ENCODE measurements around the gene TRIP13.

Gene TRIP13

DNA sequence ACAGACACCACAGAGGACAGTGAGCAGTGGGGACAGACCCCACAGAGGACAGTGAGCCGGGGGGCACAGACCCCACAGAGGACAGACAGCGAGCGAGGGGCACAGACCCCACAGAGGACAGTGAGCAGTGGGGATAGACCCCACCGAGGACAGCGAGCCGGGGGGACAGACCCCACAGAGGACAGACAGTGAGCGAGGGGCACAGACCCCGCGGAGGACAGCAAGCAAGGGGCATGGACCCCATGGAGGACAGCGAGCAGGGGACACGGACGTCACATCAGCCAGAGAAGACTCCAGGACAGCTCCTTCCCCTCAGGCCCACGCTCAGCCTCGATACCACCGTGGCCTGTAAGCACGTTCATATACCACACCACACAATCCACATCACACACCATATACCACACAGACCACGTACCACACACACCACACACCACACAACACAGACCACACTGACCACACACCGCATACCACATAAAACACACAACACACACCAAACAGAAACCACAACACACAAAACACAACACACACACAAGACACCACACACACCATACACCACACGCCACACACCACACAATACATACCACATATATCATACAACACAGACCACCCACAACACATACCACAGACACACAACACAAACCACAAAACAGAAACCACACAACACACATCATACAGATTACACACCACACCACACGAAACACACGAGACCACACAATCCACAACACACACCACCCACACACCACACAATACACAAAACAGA, 36.7 kb upstream of the TRIP13 start:
- no peak for DNase-seq

- DNase-seq = no peak
These were observed 35.9 kb upstream of the TRIP13 start for GRCh38 chr5:856531-857425.

DNA sequence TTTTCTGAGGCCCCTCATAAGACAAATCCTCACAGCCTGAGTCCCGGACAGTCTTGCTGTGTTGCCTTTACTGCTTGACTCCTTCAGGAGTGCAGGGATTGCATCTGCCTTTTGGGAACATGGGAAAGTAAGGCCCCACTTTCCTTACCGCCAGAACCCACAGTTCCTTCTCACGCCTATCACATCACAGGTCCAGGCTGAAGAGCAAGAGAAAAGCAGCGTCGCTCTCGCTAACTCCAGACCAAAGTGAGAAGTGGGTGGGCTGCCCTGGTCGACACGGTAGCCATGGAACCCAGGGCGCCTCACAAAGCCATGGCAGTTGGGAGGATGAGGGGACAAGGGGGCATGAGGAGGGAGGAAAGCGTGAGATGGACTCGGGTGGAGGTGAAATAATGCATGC, 34.0 kb upstream of the TRIP13 start:
- DNase-seq = no peak

- DNase-seq = no peak
These were observed 33.3 kb upstream of the TRIP13 start for GRCh38 chr5:859391-859790.

DNA sequence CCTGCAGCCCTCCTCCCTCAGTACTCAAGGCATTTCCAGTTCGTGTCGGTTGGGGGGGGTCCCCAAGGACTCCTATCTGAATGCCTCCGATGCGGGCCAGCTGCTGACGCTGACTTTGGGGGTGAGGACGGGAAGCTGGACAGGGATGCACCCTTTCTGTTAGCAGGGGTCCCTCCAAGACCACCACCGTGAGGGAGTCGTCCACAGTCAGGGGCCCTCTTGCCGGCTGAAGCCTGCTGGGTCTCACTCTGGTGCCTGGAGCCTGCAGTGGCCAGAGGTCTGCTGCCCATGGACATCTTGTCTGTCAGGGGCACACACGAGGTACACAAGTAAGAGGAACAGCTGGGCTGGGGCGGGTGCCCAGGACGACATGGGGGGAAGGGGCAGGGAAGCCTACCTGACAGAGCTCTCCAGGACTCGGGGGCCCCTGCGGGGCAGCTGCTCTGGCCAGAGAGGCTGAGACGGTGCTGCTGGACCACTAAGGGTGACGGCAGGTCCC, 32.8 kb upstream of the TRIP13 start:
- no peak for DNase-seq

GRCh38 chr5:860506-861150, 32.1 kb upstream of the TRIP13 start:
- DNase-seq = no peak

GRCh38 chr5:861442-862366, 31.0 kb upstream of the TRIP13 start:
- no peak for DNase-seq

GRCh38 chr5:862367-863243, 30.1 kb upstream of the TRIP13 start:
- no peak for DNase-seq

- DNase-seq = no peak
These were observed 29.4 kb upstream of the TRIP13 start for GRCh38 chr5:863244-863805.

DNA sequence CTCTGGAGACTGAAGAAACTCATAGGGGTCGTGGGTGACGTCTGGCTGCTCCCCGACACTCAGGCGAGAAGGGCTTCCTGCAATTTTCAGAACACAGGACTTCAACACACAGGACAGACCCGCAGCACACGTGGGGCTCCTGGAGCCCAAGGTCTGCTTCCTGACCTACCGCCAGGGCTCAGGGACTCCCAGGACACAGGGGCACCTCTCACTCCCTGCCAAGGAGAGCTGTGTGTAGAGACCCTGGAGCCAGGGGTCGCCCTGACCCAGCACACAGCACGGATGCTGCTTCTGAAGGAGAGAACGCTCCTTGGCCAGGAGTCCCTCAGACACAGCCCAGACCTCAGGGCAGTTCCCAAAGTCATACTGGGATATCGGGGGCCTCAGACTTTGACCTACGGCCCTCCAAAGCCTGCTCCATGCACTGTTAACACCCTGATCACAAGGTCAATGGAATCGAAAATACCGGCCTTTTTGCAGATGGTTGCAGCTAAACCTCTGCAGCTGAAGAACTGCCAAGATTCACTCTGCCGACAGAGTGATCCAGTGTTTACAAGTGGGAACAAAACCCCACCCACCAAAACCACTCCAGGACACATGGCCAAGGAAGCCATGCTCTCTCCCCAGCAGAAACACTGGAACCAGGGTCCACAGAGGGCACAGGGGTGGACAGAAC, 28.1 kb upstream of the TRIP13 start:
- no peak for DNase-seq

- no peak for DNase-seq
These were observed 27.5 kb upstream of the TRIP13 start for GRCh38 chr5:865168-865521.

DNA sequence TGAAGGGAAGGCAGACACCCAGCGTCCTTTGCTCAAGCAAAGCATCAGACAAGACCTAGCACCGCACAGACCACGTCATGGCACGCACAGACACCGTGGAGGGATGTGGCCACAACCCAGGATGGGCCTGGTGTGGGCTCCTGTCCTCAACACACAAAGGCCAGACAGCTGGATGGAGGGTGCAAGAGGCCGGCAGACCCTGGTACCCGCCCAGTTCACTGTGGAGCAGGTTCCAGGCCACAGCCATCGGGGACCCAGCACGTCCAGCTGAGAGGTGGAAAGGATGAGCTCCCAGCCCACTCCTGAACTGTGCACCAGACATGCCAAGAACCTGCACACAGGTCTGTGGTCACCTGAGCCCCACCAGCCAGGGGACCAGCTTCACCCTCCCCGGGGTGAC, 26.9 kb upstream of the TRIP13 start:
- no peak for DNase-seq

GRCh38 chr5:867300-867870, 25.3 kb upstream of the TRIP13 start:
- no peak for DNase-seq

GRCh38 chr5:868428-869135, 24.1 kb upstream of the TRIP13 start:
- DNase-seq = no peak

- DNase-seq = no peak
These were observed 21.7 kb upstream of the TRIP13 start for GRCh38 chr5:870956-871355.

DNA sequence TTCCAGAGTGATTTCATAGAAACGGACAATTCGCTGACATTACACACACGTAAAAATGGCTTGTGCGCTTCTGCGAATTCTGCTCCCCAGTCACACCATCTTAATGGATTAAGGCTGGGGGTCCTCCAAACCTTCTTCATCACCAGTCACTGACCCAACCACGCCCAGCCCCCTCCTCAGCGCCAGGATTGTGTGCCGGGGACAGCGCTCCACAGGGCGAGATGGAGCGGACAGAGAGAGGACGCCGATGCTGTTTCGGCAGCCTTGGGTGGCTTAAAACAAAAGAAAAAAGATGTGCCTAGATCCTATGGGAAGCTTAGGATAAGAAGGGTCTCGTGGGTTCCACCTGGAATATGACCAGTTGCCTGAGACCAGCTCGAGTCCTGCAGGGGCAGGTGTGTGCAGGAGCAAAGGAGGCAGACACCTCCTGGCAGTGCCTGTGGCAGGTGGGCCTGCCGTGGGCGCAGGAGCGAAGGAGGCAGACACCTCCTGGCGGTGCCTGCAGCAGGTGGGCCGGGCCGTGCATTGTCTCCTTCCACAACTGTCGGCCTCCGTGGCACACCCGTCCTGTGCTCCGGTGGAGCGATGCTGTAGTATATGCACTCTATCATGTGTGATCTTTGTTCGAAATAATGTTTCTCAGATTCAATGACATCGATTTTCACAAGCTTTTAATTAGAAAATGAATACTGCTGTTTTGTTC, 20.9 kb upstream of the TRIP13 start:
- DNase-seq = no peak

- no peak for DNase-seq
These were observed 20.4 kb upstream of the TRIP13 start for GRCh38 chr5:872301-872700.

DNA sequence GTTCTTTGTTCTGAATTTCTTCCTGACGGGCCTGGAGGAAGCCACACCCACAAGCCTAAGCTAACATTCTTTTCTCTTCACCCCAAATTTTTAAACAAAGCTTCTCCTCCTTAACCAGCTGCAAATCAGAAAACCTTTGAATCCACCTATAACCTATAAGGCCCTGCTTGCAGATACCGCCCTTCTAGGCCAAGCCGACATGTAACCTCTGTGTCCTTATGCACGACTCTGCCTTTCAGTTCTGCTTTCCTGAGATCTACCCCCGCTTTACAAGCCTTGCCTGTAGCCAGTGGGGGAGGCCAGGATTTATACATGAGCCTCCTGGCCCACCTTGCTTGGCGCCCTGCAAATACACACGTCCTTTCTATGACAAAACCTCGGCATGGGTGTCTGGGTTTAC, 19.4 kb upstream of the TRIP13 start:
- DNase-seq = no peak

DNA sequence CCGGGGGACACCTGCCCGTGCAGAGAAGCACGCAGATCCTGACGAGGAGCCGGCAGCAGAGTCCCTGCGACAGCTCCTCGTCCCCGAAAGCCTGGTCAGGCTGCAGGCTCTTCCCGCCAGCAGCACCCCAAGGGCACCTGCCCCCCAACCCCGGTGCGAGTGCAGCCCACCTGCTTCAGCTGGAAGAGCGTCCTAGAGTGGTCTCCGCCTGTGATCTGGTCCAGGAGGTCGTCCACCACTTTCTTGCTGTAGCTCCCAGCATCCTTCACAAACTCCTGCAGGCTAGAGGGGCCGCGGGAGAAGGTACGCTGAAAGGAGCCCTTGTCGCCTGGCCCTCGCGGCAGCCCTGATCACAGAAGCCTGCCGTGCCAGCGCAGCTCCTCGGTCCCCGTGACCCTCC, 16.8 kb upstream of the TRIP13 start:
- DNase-seq = no peak

All from NCI-H774 (cell line).